HG03521 (cell line): ENCODE results near the gene GNLY.

Source experiments
- ATAC-seq: cut with Tn5 transposase; IDR thresholded peaks from one replicate; pipeline ENCODE4 v1.9.1; 2021; ENCODE audit warnings: mild to moderate bottlenecking, moderate library complexity; ENCODE audit not compliant: unreplicated experiment

The GNLY gene

DNA sequence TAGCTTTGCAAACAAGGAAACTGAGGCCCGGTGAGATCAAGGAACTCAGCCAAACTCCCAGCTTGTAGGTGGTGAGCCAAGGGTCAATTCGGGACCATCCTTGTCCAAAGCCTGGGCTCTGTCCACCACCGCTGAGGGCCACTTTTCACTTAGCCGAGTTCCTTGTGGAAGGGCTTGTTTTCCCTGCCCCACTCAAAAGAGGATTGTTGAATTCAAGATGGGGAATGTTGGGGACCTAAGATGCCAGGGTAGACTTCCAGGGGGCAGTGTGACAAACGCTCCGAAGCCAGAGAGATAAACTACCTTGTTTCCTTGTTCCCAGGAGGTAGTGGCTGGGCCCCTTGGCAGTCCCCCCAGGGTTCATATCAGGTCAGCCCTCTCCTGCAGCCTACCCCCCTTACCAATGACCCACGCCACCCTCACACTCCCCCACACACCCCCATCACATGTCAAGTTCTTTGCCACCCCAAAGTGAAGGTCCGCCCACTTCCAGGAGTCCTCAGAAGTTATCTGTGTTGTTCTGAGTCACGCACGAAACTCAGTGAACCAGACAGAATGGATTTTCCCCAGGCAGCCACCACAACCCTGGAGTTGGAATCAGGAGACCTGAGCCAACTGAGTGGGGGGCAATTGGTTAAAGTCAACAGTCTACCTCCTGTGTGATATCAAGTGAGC is 49.3 kb downstream of the GNLY start:
- ATAC-seq = no peak

- no peak for ATAC-seq
These were observed 49.9 kb downstream of the GNLY start for GRCh38 chr2:85744055-85744454.

DNA sequence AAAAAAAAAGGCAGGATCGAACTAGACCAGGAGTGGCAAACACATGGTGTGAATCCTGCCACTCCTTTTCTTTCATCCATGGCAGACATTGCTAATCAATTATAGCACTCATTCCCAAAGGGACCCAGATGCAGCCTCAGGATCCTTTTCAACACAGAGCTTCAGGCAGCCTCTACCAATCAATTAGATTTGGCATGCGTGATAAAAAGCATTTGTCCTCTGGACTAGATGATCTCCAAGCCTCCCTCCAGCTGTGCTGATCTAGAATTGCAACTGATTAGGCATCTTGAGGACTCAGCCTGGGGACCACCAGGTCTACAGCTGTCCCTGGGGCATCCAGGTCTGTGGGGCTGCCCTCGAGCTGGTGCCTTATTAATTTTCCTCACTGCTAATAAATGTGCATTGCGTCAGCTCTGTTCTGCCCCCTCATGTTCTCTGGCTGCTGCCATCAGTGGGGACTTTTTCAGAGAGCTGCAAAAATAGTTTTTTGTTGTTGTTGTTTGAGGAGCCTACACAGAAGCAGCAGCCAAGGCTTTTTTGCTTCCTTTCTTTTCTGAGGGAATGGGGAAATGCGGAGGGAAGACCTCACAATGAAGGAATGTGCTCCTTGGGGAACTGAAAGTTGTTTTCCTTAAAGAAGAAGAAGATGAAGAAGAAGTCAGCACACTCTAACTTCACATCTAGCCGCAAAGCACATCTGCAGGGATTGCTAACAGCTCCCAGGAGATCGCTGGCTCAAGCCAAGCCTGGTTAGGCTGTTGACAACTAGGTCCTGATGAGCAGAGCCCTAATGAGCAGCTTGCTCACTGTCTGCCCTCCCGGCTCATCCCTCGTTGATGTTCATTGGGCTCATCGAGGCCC is 50.8 kb downstream of the GNLY start:
- ATAC-seq = no peak

DNA sequence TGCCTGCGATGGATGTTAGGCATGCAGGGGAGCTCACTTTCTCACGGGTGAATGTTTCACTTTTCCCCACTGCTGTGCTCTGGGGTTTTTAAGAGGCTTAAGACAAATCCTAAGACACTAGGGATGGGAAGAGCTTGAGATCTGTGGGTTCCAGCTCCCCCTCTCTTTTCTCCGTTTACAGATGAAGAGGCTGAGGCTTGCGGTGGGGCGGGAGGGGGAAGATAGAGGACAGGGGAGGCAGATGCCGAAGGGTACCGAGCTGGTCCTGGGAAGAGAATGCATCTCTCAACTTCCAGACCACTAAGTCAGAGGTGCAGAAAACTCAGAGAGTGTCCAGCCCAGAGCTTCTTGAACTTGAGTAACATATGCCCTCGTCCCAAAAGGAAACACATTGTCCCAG is 51.5 kb downstream of the GNLY start:
- ATAC-seq = no peak

GRCh38 chr2:85746321-85747004 is 52.3 kb downstream of the GNLY start:
- ATAC-seq = no peak

DNA sequence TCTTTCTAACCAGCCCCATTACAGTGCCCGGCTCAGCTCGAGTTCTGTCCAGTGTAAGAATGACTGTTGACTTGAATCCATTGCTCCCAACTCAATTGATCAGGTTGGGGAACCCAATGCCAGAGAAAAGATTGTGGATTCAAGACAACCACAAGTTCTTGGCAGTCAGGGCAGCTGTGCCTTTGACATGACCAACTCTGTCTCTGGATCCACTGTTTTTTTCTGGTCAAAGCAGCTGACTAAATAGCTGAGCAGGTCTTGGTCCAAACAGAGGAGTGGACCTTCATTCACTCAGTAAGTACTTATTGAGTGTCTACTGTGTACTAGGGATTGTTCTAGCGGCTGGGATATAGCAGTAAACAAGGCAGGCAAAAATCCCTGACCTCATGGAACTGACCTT is 53.3 kb downstream of the GNLY start:
- ATAC-seq = no peak

- ATAC-seq = peak; percentile 63
These were observed 54.0 kb downstream of the GNLY start for GRCh38 chr2:85748039-85748734.
